Esophagus (tissue), 2 donors: ENCODE results near the gene NR2F1-AS1. TPM values are rescaled to one million over a fixed set of nuclear protein-coding genes. Genes with fewer than 3 reads are reported as not detected.
A peak's percentile ranks its signal among the peaks of the same experiment; 100 is the strongest.

Experiments used
- H3K27ac ChIP-seq, 2 donors: one replicate each; pipeline ENCODE4 v1.5.1; 2013; ENCODE audit warnings: low read depth in 2 of 2, mild to moderate bottlenecking in 2 of 2, inconsistent platforms in 1 of 2, low read length in 1 of 2, moderate library complexity in 1 of 2
- H3K27me3 ChIP-seq, 2 donors: one replicate each; pipeline ENCODE4 v1.6.1; 2013; ENCODE audit warnings: low read length in 2 of 2, control low read depth in 1 of 2, mild to moderate bottlenecking in 1 of 2; ENCODE audit not compliant: insufficient read depth in 2 of 2, control insufficient read depth in 1 of 2
- H3K36me3 ChIP-seq, 2 donors: one replicate each; pipeline ENCODE4 v1.6.1; 2013; ENCODE audit warnings: low read length in 1 of 2; ENCODE audit not compliant: control insufficient read depth in 2 of 2, insufficient read depth in 2 of 2
- H3K4me1 ChIP-seq, 2 donors: one replicate each; pipeline ENCODE4 v1.6.1; 2013; ENCODE audit warnings: low read length in 1 of 2; ENCODE audit not compliant: control insufficient read depth in 2 of 2, insufficient read depth in 2 of 2
- H3K4me3 ChIP-seq, 2 donors: one replicate each; pipeline ENCODE4 v1.5.1; 2013; ENCODE audit warnings: low read length in 2 of 2, mild to moderate bottlenecking in 2 of 2, low read depth in 1 of 2, moderate library complexity in 1 of 2
- H3K9me3 ChIP-seq, 2 donors: one replicate each; pipeline ENCODE4 v1.6.1; 2013; ENCODE audit warnings: mild to moderate bottlenecking in 2 of 2, low read depth in 1 of 2, low read length in 1 of 2, moderate library complexity in 1 of 2; ENCODE audit not compliant: control insufficient read depth in 2 of 2, insufficient read depth in 1 of 2
- WGBS, 2 donors: extraction: QIAGEN DNeasy Blood & Tissue Kit; methylation state at CpG; one replicate each; pipeline ENCODE4 v1.1.7; 2013; 5-methylcytosine and 5-hydroxymethylcytosine counted together
- polyA plus RNA-seq, 2 donors: library from polyadenylated mRNA; stranded (reverse); fragments of 200-250 nt; gene quantifications; one replicate each; pipeline ENCODE4 v1.2.3, GENCODE V29; 2013
- donor health status: healthy with polysubstance abuse.
- donor health status: Bipolar disorder and iron deficiency.

NR2F1-AS1 gene
- polyA plus RNA-seq, 2 donors: 3.2 to 3.4 TPM

GRCh38 chr5:93583768-93584595, 3.0 kb upstream of the NR2F1-AS1 start:
- H3K27ac ChIP-seq: peak overlapping the region; percentile 68 to 79
- H3K27me3 ChIP-seq: peaks cover 5 to 17% of the 10 kb centered on the region in 2 donors
- peak overlapping the region; percentile 67 to 69 for H3K4me3 ChIP-seq
- WGBS, 2 donors: 1 to 2% methylated on average over 77 to 110 of the region's 110 CpGs
- peaks cover 0 to 4% of the 10 kb centered on the region in 2 donors for H3K36me3 ChIP-seq
- H3K4me1 ChIP-seq: peaks cover 5 to 10% of the 10 kb centered on the region in 2 donors
- peaks cover 0 to 9% of the 10 kb centered on the region in 2 donors for H3K9me3 ChIP-seq

- Histone ChIP-seq H3K4me1 (peaks cover 5 to 10% of the 10 kb centered on the region in 2 donors), H3K4me3 (peak overlapping the region in 1 of 2 donors; percentile 67), H3K36me3 (peaks cover 0 to 4% of the 10 kb centered on the region in 2 donors), H3K27me3 (peaks cover 5 to 15% of the 10 kb centered on the region in 2 donors), H3K9me3 (peaks cover 0 to 9% of the 10 kb centered on the region in 2 donors), H3K27ac (no peak overlapping the region)
- WGBS, 2 donors: 3 to 9% methylated on average over 4 of the region's 4 CpGs
Observed at GRCh38 chr5:93583439-93583767, 2.4 kb upstream of the NR2F1-AS1 start.

GRCh38 chr5:93582677-93583438, 1.8 kb upstream of the NR2F1-AS1 start, which contains the start of gene NR2F1:
TSS of gene NR2F1 (plus strand) at chr5:93583222. CDS start at chr5:93585024, 1,802 bp downstream.
- Histone ChIP-seq H3K27me3 (peaks cover 5 to 10% of the 10 kb centered on the region in 2 donors), H3K36me3 (no peaks in the 10 kb centered on the region), H3K4me1 (peaks cover 2 to 8% of the 10 kb centered on the region in 2 donors), H3K9me3 (peaks cover 0 to 5% of the 10 kb centered on the region in 2 donors), H3K27ac (peak within 1 kb of the TSS; percentile 68 to 79), H3K4me3 (peak within 1 kb of the TSS; percentile 67 to 69)
- 4 to 5% methylated on average over 20 to 21 of the region's 21 CpGs for WGBS, 2 donors

- Histone ChIP-seq H3K27me3 (peaks cover 4 to 5% of the 10 kb centered on the region in 2 donors), H3K4me3 (no peak overlapping the region), H3K27ac (peak overlapping the region; percentile 28 to 53), H3K4me1 (peaks cover 2 to 8% of the 10 kb centered on the region in 2 donors), H3K9me3 (no peaks in the 10 kb centered on the region), H3K36me3 (no peaks in the 10 kb centered on the region)
- 4 to 9% methylated on average over 2 of the region's 2 CpGs for WGBS, 2 donors
Observed at GRCh38 chr5:93582167-93582462, 1.1 kb upstream of the NR2F1-AS1 start.

GRCh38 chr5:93580063-93580926, 724 bp downstream of the NR2F1-AS1 start:
- Histone ChIP-seq H3K4me1 (peaks cover under 1 to 8% of the 10 kb centered on the region in 2 donors), H3K27me3 (peaks cover 0 to 4% of the 10 kb centered on the region in 2 donors), H3K27ac (peak overlapping the region; percentile 76 to 83), H3K4me3 (peak overlapping the region; percentile 66 to 81), H3K9me3 (no peaks in the 10 kb centered on the region), H3K36me3 (no peaks in the 10 kb centered on the region)
- WGBS, 2 donors: 1% methylated on average over 70 to 73 of the region's 73 CpGs

- Histone ChIP-seq H3K27me3 (peaks cover 0 to 4% of the 10 kb centered on the region in 2 donors), H3K9me3 (no peaks in the 10 kb centered on the region)
- WGBS, 2 donors: 0 to 1% methylated on average over 30 to 32 of the region's 32 CpGs
Observed at GRCh38 chr5:93579692-93580062, 1.3 kb downstream of the NR2F1-AS1 start.

GRCh38 chr5:93578813-93579691, 2.0 kb downstream of the NR2F1-AS1 start:
- WGBS, 2 donors: 13 to 15% methylated on average over 49 of the region's 49 CpGs
- H3K27me3 ChIP-seq: peaks cover 0 to 4% of the 10 kb centered on the region in 2 donors
- peak overlapping the region; percentile 19 to 81 for H3K4me3 ChIP-seq

More at GRCh38 chr5:93579692-93580062, 1.3 kb downstream of the NR2F1-AS1 start:
- Histone ChIP-seq H3K4me1 (peaks cover 0 to 8% of the 10 kb centered on the region in 2 donors), H3K27ac (peak overlapping the region; percentile 76 to 83), H3K36me3 (no peaks in the 10 kb centered on the region), H3K4me3 (peak overlapping the region; percentile 66 to 81)

GRCh38 chr5:93577854-93578812, 2.9 kb downstream of the NR2F1-AS1 start:
- Histone ChIP-seq H3K4me3 (no peak overlapping the region), H3K4me1 (peaks cover 0 to 8% of the 10 kb centered on the region in 2 donors), H3K27me3 (peaks cover 0 to 4% of the 10 kb centered on the region in 2 donors)

More at GRCh38 chr5:93578813-93579691, 2.0 kb downstream of the NR2F1-AS1 start:
- Histone ChIP-seq H3K4me1 (peaks cover 0 to 8% of the 10 kb centered on the region in 2 donors), H3K36me3 (no peaks in the 10 kb centered on the region), H3K9me3 (no peaks in the 10 kb centered on the region), H3K27ac (peak overlapping the region; percentile 76 to 83)

More at GRCh38 chr5:93577854-93578812, 2.9 kb downstream of the NR2F1-AS1 start:
- H3K27ac ChIP-seq: peak overlapping the region; percentile 76 to 83
- H3K9me3 ChIP-seq: no peaks in the 10 kb centered on the region
- H3K36me3 ChIP-seq: no peaks in the 10 kb centered on the region
- 61 to 62% methylated on average over 24 to 25 of the region's 25 CpGs for WGBS, 2 donors
